Left lung (tissue), 10 donors: ENCODE results near the gene ASB10. TPM values are rescaled to one million over a fixed set of nuclear protein-coding genes. Genes with fewer than 3 reads are reported as not detected.

ENCODE experiments used
- ATAC-seq: fragments of 200-7000 bp; cut with Tn5 transposase; one replicate; pipeline ENCODE4 v1.9.1; 2020; ENCODE audit warnings: moderate library complexity
- DNase-seq, 4 donors: peaks; one replicate each; pipeline ENCODE4 v3.0.0-alpha.2; 2013 to 2020
- H3K27ac ChIP-seq, 2 donors: fragments of 200-600 bp; sonication (generic) in 1 of 2; one replicate each; pipeline versions ENCODE4 v1.5.0 to v1.8.0; 2020 to 2021
- H3K27me3 ChIP-seq, 2 donors: fragments of 200-600 bp; sonication (generic) in 1 of 2; one replicate each; pipeline versions ENCODE4 v1.5.0 to v1.8.0; 2020 to 2021
- H3K36me3 ChIP-seq, 2 donors: fragments of 200-600 bp; sonication (generic) in 1 of 2; one replicate each; pipeline versions ENCODE4 v1.5.0 to v1.8.0; 2020 to 2021
- H3K4me1 ChIP-seq, 2 donors: fragments of 200-600 bp; one replicate each; pipeline ENCODE4 v1.8.0; 2021
- H3K4me3 ChIP-seq, 2 donors: fragments of 200-600 bp; sonication (generic) in 1 of 2; one replicate each; pipeline versions ENCODE4 v1.5.0 to v1.8.0; 2020 to 2021; ENCODE audit warnings: mild to moderate bottlenecking in 1 of 2
- H3K9me3 ChIP-seq, 2 donors: fragments of 200-600 bp; sonication (generic) in 1 of 2; one replicate each; pipeline versions ENCODE4 v1.5.0 to v1.8.0; 2020 to 2021
- CTCF ChIP-seq, 2 donors: fragments of 200-600 bp; sonication (generic) in 1 of 2; IDR thresholded peaks; one replicate each; pipeline versions ENCODE4 v1.5.0 to v1.8.0; 2021; ENCODE audit warnings: antibody characterized with exemption in 2 of 2
- intact Hi-C, 2 donors: fragments of 100-400 bp; cut with DNase I; formaldehyde crosslinking; loops; one replicate each; pipeline versions ENCODE4 v1.11.2 to v1.14.2; 2022
- polyA plus RNA-seq, 6 donors: library from polyadenylated mRNA; unstranded; fragments of 120-200 nt; gene quantifications; one replicate each; pipeline ENCODE4 v1.2.1, GENCODE V29; 2013; ENCODE audit not compliant: insufficient read length in 6 of 6
- total RNA-seq, 2 donors: library from RNA; stranded (reverse); fragmentation: NEBNext Ultra II Directional; extraction: Animal tissue kit (Norgen Biotek cat#: 25700); gene quantifications; one replicate each; pipeline ENCODE4 v1.2.1, GENCODE V29; 2021
- donor health status: DM: no; HTN: yes; CAD: no.
- donor health status: DM: no; HTN: no; CAD: no.

ASB10 gene
- total and polyA plus RNA-seq, 8 donors = not detected

- intact Hi-C loops = no loop called here
- Histone ChIP-seq H3K9me3 (no peaks in the 10 kb centered on the region), H3K4me1 (no peaks in the 10 kb centered on the region), H3K27me3 (no peaks in the 10 kb centered on the region), H3K4me3 (no peak overlapping the region), H3K27ac (no peak overlapping the region), H3K36me3 (peaks cover 0 to 100% of the 10 kb centered on the region in 2 donors)
- peak in 1 of 4 donors; percentile 60 for DNase-seq
- TF ChIP-seq CTCF (IDR thresholded peaks at IDR 0.05) = no peak
- ATAC-seq = no peak
Observed at GRCh38 chr7:151137076-151137675, 49.9 kb downstream of the ASB10 start.

GRCh38 chr7:151135866-151136843 lies 50.9 kb downstream of the ASB10 start:
- no peaks in the 10 kb centered on the region for H3K9me3 ChIP-seq
- no peaks in the 10 kb centered on the region for H3K27me3 ChIP-seq
- H3K36me3 ChIP-seq = peaks cover 0 to 100% of the 10 kb centered on the region in 2 donors
- TF ChIP-seq CTCF (IDR thresholded peaks at IDR 0.05) = no peak
- no peak overlapping the region for H3K27ac ChIP-seq
- intact Hi-C loops = no loop called here
- ATAC-seq (no peak), DNase-seq (peak in 1 of 4 donors; percentile 57)
- no peak overlapping the region for H3K4me3 ChIP-seq
- no peaks in the 10 kb centered on the region for H3K4me1 ChIP-seq

- Histone ChIP-seq H3K9me3 (no peaks in the 10 kb centered on the region), H3K27ac (no peak overlapping the region), H3K4me3 (no peak overlapping the region), H3K4me1 (no peaks in the 10 kb centered on the region), H3K27me3 (no peaks in the 10 kb centered on the region), H3K36me3 (peaks cover 0 to 100% of the 10 kb centered on the region in 2 donors)
- no peak for TF ChIP-seq CTCF (IDR thresholded peaks at IDR 0.05)
- intact Hi-C loops = no loop called here
- ATAC-seq (no peak), DNase-seq (peak in 1 of 4 donors; percentile 27)
Observed at GRCh38 chr7:151135525-151135845, 51.6 kb downstream of the ASB10 start.

GRCh38 chr7:151134743-151135524 lies 52.1 kb downstream of the ASB10 start:
- Histone ChIP-seq H3K4me3 (no peak overlapping the region), H3K27ac (no peak overlapping the region), H3K27me3 (no peaks in the 10 kb centered on the region), H3K9me3 (no peaks in the 10 kb centered on the region), H3K36me3 (peaks cover 0 to 100% of the 10 kb centered on the region in 2 donors), H3K4me1 (no peaks in the 10 kb centered on the region)
- TF ChIP-seq CTCF (IDR thresholded peaks at IDR 0.05) = no peak
- ATAC-seq = no peak
- DNase-seq = peak in 2 of 4 donors; percentile 19 to 36
- intact Hi-C loops = no loop called here
